H1 (cell line): ENCODE data around the gene TGFBRAP1. TPM values are rescaled to one million over a fixed set of nuclear protein-coding genes. Genes with fewer than 3 reads are reported as not detected.

Experiments
- CTCF ChIA-PET: fragments of 300-600 bp; sonication (Branson Sonifier 250); formaldehyde crosslinking; loops from one replicate; lab custom pipeline; 2021; ENCODE audit not compliant: partially characterized antibody; lab: Charles Lee
- POLR2A ChIA-PET: fragments of 300-600 bp; sonication (Branson Sonifier 250); formaldehyde crosslinking; loops from one replicate; lab custom pipeline; 2021; ENCODE audit warnings: inconsistent platforms; ENCODE audit not compliant: partially characterized antibody; lab: Charles Lee
- DNase-seq, 2 experiments: peaks; one replicate each; pipeline versions ENCODE4 v3.0.0 to v3.0.0-alpha.2; 2010 to 2022; ENCODE audit warnings: low spot score in 2 of 2, low read depth in 1 of 2, mixed read lengths in 1 of 2
- FAIRE-seq: peaks from 2 replicates; lab custom pipeline; 2011; peaks lifted over from hg19 to GRCh38; lab: Jason Lieb, UNC
- H2AFZ ChIP-seq: 2 replicates; pipeline ENCODE4 v1.8.1; 2012; ENCODE audit warnings: low read length, inconsistent platforms
- H2AK5ac ChIP-seq: 2 replicates; pipeline ENCODE4 v1.6.1; 2013; ENCODE audit warnings: low read depth, low read length
- H2BK120ac ChIP-seq: replicated peaks from 2 replicates; pipeline ENCODE3; 2013; ENCODE audit warnings: low read depth, low read length, inconsistent platforms
- H2BK12ac ChIP-seq: 2 replicates; pipeline ENCODE4 v1.6.1; 2013; ENCODE audit warnings: low read depth, low read length
- H2BK15ac ChIP-seq: 2 replicates; pipeline ENCODE4 v1.6.1; 2013; ENCODE audit warnings: low read length
- H2BK20ac ChIP-seq: 2 replicates; pipeline ENCODE4 v1.6.1; 2013; ENCODE audit warnings: low read length
- H2BK5ac ChIP-seq: 2 replicates; pipeline ENCODE4 v1.6.1; 2013; ENCODE audit warnings: low read depth, low read length
- H3K14ac ChIP-seq: 2 replicates; pipeline ENCODE4 v1.6.1; 2013; ENCODE audit warnings: inconsistent platforms; ENCODE audit not compliant: insufficient read length
- H3K18ac ChIP-seq: 2 replicates; pipeline ENCODE4 v1.6.1; 2013; ENCODE audit warnings: low read length; ENCODE audit errors: extremely low read depth
- H3K23ac ChIP-seq: 2 replicates; pipeline ENCODE4 v1.6.1; 2013; ENCODE audit warnings: inconsistent platforms; ENCODE audit not compliant: insufficient read length
- H3K23me2 ChIP-seq: 2 replicates; pipeline ENCODE4 v1.6.1; 2013; ENCODE audit warnings: low read depth, low read length
- H3K27ac ChIP-seq: 2 replicates; pipeline ENCODE4 v1.6.1; 2011; ENCODE audit warnings: low read depth, low read length, inconsistent platforms
- H3K27me3 ChIP-seq, 4 experiments: replicated peaks in 1 of 4; 1 replicate in 1 of 4; 2 replicates in 3 of 4; pipeline versions ENCODE4 v1.6.1 to v1.8.1; 2011 to 2013; ENCODE audit warnings: low read length in 3 of 4, mild to moderate bottlenecking in 3 of 4, inconsistent platforms in 2 of 4, mixed read lengths in 2 of 4, moderate library complexity in 1 of 4; ENCODE audit not compliant: control insufficient read depth in 3 of 4, insufficient read depth in 3 of 4; ENCODE audit errors: extremely low read depth in 1 of 4
- H3K36me3 ChIP-seq, 4 experiments: 2 replicates each; pipeline versions ENCODE4 v1.6.1 to v1.8.1; 2011 to 2013; ENCODE audit warnings: mild to moderate bottlenecking in 4 of 4, low read length in 3 of 4, moderate library complexity in 2 of 4, control low read depth in 1 of 4, inconsistent platforms in 1 of 4; ENCODE audit not compliant: insufficient read depth in 4 of 4, control insufficient read depth in 2 of 4
- H3K4ac ChIP-seq: replicated peaks from 2 replicates; pipeline ENCODE3; 2013; ENCODE audit warnings: low read length, low read depth, mixed read lengths, inconsistent platforms; ENCODE audit not compliant: insufficient read length
- H3K4me1 ChIP-seq, 4 experiments: replicated peaks in 1 of 4; 1 replicate in 1 of 4; 2 replicates in 3 of 4; pipeline versions ENCODE4 v1.6.1 to v1.8.1; 2011 to 2013; ENCODE audit warnings: low read length in 3 of 4, inconsistent platforms in 2 of 4, mixed read lengths in 1 of 4; ENCODE audit not compliant: insufficient read depth in 4 of 4, control insufficient read depth in 3 of 4
- H3K4me2 ChIP-seq, 2 experiments: 2 replicates each; pipeline versions ENCODE4 v1.6.1 to v1.8.1; 2011 to 2013; ENCODE audit warnings: low read depth in 2 of 2, low read length in 2 of 2, control low read depth in 1 of 2, inconsistent platforms in 1 of 2, mild to moderate bottlenecking in 1 of 2; ENCODE audit not compliant: insufficient read depth in 1 of 2
- H3K4me3 ChIP-seq, 4 experiments: fragments of 200-600, 300-600 bp in 1 of 4; sonication (generic), shearing (Covaris generic), sonication (Bioruptor Twin) in 1 of 4; 2 replicates each; pipeline versions ENCODE4 v1.5.1 to v1.8.1; 2011 to 2016; ENCODE audit warnings: low read length in 4 of 4, low read depth in 3 of 4, control low read depth in 2 of 4, inconsistent platforms in 2 of 4, mild to moderate bottlenecking in 2 of 4, mixed read lengths in 1 of 4, moderate library complexity in 1 of 4; ENCODE audit not compliant: insufficient read depth in 2 of 4; ENCODE audit errors: extremely low read depth in 1 of 4
- H3K56ac ChIP-seq: replicated peaks from 2 replicates; pipeline ENCODE3; 2013; ENCODE audit warnings: low read depth, mild to moderate bottlenecking, mixed read lengths, low read length, inconsistent platforms; ENCODE audit not compliant: insufficient read length
- H3K79me1 ChIP-seq: 2 replicates; pipeline ENCODE4 v1.6.1; 2013; ENCODE audit warnings: low read depth, low read length, control low read depth
- H3K79me2 ChIP-seq, 2 experiments: 2 replicates each; pipeline versions ENCODE4 v1.6.1 to v1.8.1; 2012 to 2013; ENCODE audit warnings: low read length in 2 of 2, mild to moderate bottlenecking in 2 of 2, inconsistent platforms in 1 of 2; ENCODE audit not compliant: insufficient read depth in 2 of 2, control insufficient read depth in 1 of 2
- H3K9ac ChIP-seq, 4 experiments: replicated peaks in 1 of 4; 1 replicate in 1 of 4; 2 replicates in 3 of 4; pipeline versions ENCODE4 v1.6.1 to v1.8.1; 2011 to 2013; ENCODE audit warnings: low read depth in 3 of 4, low read length in 3 of 4, control low read depth in 2 of 4, mild to moderate bottlenecking in 2 of 4, moderate library complexity in 2 of 4, inconsistent platforms in 1 of 4; ENCODE audit errors: extremely low read depth in 1 of 4
- H3K9me3 ChIP-seq, 2 experiments: 2 replicates each; pipeline versions ENCODE4 v1.6.1 to v1.8.1; 2012 to 2013; ENCODE audit warnings: mild to moderate bottlenecking in 2 of 2, moderate library complexity in 2 of 2, control low read depth in 1 of 2, inconsistent platforms in 1 of 2, low read depth in 1 of 2, low read length in 1 of 2, mixed read lengths in 1 of 2; ENCODE audit not compliant: insufficient read depth in 2 of 2
- H4K20me1 ChIP-seq, 2 experiments: replicated peaks in 1 of 2; 2 replicates each; pipeline versions ENCODE3 to v1.8.1; 2011 to 2013; ENCODE audit warnings: inconsistent platforms in 2 of 2, low read length in 2 of 2, mild to moderate bottlenecking in 1 of 2; ENCODE audit not compliant: insufficient read depth in 2 of 2, control insufficient read depth in 1 of 2
- H4K5ac ChIP-seq: 2 replicates; pipeline ENCODE4 v1.6.1; 2013; ENCODE audit warnings: low read length, low read depth, mixed read lengths, inconsistent platforms; ENCODE audit not compliant: insufficient read length
- H4K8ac ChIP-seq: 2 replicates; pipeline ENCODE4 v1.8.0; 2013; ENCODE audit warnings: mild to moderate bottlenecking, moderate library complexity, low read length, inconsistent platforms; ENCODE audit not compliant: insufficient read depth; ENCODE audit errors: extremely low read depth
- H4K91ac ChIP-seq: replicated peaks from 2 replicates; pipeline ENCODE3; 2013; ENCODE audit warnings: low read length, mixed read lengths, inconsistent platforms; ENCODE audit not compliant: insufficient read length
- EP300 ChIP-seq, 2 experiments: IDR thresholded peaks; 1 replicate in 1 of 2; 2 replicates in 1 of 2; pipeline ENCODE4 v1.6.1; 2011 to 2012; ENCODE audit warnings: low read depth in 2 of 2, low read length in 2 of 2, mild to moderate bottlenecking in 2 of 2, borderline replicate concordance in 1 of 2, inconsistent platforms in 1 of 2, moderate library complexity in 1 of 2
- RXRA ChIP-seq: IDR thresholded peaks from 2 replicates; pipeline ENCODE4 v1.6.1; 2011; ENCODE audit warnings: low read depth, mild to moderate bottlenecking, low read length, moderate library complexity; ENCODE audit not compliant: insufficient read depth
- TEAD4 ChIP-seq: IDR thresholded peaks from 2 replicates; pipeline ENCODE4 v1.6.1; 2012; ENCODE audit warnings: low read depth, low read length, inconsistent platforms, mixed read lengths
- WGBS, 2 experiments: shearing (Covaris generic) in 1 of 2; methylation state at CpG; one replicate each; pipeline versions ENCODE4 v1.1.6 to v1.1.7; 2013 to 2015; ENCODE audit warnings: low lambda C conversion rate in 2 of 2, mixed read lengths in 2 of 2, inconsistent platforms in 1 of 2, low coverage in 1 of 2, missing lambda C conversion rate in 1 of 2; ENCODE audit not compliant: insufficient replicate concordance in 2 of 2, insufficient coverage in 1 of 2, insufficient read length in 1 of 2; ENCODE audit errors: extremely low coverage in 1 of 2, missing lambda C conversion rate in 1 of 2; 5-methylcytosine and 5-hydroxymethylcytosine counted together
- polyA plus RNA-seq, 7 experiments: library from polyadenylated mRNA; depleted of rRNA in 3 of 7; stranded (reverse) in 5 of 7; unstranded in 2 of 7; fragments of >200 nt in 5 of 7; fragments of 200-250 nt in 2 of 7; gene quantifications; 1 replicate in 5 of 7; 2 replicates in 1 of 7; 4 replicates in 1 of 7; pipeline versions ENCODE4 v1.2.1 to v1.2.3, GENCODE V29; 2011 to 2013; ENCODE audit warnings: missing spikeins in 2 of 7, mixed read lengths in 2 of 7
- total RNA-seq: library from RNA; stranded (reverse); fragmentation: NEBNext Ultra II Directional; extraction: Animal tissue kit (Norgen Biotek cat#: 25700); gene quantifications from 2 replicates; pipeline ENCODE4 v1.2.1, GENCODE V29; 2021

The TGFBRAP1 gene
- total and polyA plus RNA-seq, 2 of the 8 experiments (the other 6 are each of a cell fraction or from before 2014, with no cell fraction given), result 11.2 to 20.2 TPM

GRCh38 chr2:105279126-105279525 is 50.4 kb downstream of the TGFBRAP1 start:
- Histone ChIP-seq H3K4ac (no peak overlapping the region), H3K79me1 (no peaks in the 10 kb centered on the region), H3K4me2 (no peak overlapping the region), H3K9me3 (no peaks in the 10 kb centered on the region), H2BK12ac (no peak overlapping the region), H2BK20ac (no peak overlapping the region), H4K20me1 (peaks cover 0 to 4% of the 10 kb centered on the region in 2 experiments), H3K4me1 (no peaks in the 10 kb centered on the region), H3K79me2 (no peaks in the 10 kb centered on the region), H3K56ac (no peak overlapping the region), H3K27ac (no peak overlapping the region), H3K14ac (no peak overlapping the region), H3K36me3 (peaks cover 5 to 24% (median 10%) of the 10 kb centered on the region in 4 experiments; a peak in 5 of 8 replicates), H3K23me2 (no peaks in the 10 kb centered on the region), H4K8ac (no peak overlapping the region), H2BK120ac (no peak overlapping the region), H3K4me3 (no peak overlapping the region), H2BK15ac (no peak overlapping the region), H4K5ac (no peak overlapping the region), H3K27me3 (no peaks in the 10 kb centered on the region), H2AK5ac (no peak overlapping the region), H3K9ac (no peak overlapping the region), H2BK5ac (no peak overlapping the region), H3K18ac (no peak overlapping the region), H2AFZ (no peak overlapping the region), H4K91ac (no peak overlapping the region), H3K23ac (no peak overlapping the region)
- WGBS, 2 experiments, result 100% methylated on average over 1 of the region's 1 CpG; no CpG with 5 or more reads in 1 of the 2 experiments
- FAIRE-seq (no peak), DNase-seq (no peak)
- ChIA-PET CTCF (interaction anchor here (0.7 to 2.9 kb wide), 11 partner anchors 9 to 159 kb away, joined by 3 to 17 read pairs (median 4); partner anchors contain the start of gene GPR45), POLR2A (no interaction called here)
- no peak for TF ChIP-seq RXRA
- no peak for TF ChIP-seq EP300 (IDR thresholded peaks at IDR 0.05; ENCODE audit: borderline replicate concordance in 1 of 2, low read depth in 2 of 2, low read length in 2 of 2)
- no peak for TF ChIP-seq TEAD4
